ENCODE data around the gene ST6GALNAC3. TPM values are rescaled to one million over a fixed set of nuclear protein-coding genes. Genes with fewer than 3 reads are reported as not detected.

ST6GALNAC3 gene
- total RNA-seq, 1 donor from 2014 or later = 0.26 TPM

DNA sequence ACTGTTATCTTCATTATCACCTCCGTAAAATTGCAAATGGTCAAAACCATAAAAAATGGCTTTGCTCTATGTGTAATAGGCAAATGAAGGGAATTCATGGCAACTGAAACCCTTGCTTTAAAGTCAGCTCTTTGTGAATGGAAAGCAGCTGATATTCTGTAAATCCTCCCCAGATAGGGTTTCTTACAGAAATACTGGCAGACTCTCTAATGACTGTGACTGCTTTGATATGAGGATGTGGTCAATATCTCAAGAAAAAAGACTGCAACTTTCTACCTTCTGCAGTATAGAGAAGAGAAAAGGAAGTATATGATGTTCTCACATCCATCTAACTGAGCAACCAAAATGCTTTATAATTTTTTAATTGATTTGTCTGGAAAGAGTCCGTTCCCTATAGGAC lies 193.1 kb downstream of the ST6GALNAC3 start:
- TF ChIP-seq, protein P1, sequence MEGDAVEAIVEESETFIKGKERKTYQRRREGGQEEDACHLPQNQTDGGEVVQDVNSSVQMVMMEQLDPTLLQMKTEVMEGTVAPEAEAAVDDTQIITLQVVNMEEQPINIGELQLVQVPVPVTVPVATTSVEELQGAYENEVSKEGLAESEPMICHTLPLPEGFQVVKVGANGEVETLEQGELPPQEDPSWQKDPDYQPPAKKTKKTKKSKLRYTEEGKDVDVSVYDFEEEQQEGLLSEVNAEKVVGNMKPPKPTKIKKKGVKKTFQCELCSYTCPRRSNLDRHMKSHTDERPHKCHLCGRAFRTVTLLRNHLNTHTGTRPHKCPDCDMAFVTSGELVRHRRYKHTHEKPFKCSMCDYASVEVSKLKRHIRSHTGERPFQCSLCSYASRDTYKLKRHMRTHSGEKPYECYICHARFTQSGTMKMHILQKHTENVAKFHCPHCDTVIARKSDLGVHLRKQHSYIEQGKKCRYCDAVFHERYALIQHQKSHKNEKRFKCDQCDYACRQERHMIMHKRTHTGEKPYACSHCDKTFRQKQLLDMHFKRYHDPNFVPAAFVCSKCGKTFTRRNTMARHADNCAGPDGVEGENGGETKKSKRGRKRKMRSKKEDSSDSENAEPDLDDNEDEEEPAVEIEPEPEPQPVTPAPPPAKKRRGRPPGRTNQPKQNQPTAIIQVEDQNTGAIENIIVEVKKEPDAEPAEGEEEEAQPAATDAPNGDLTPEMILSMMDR (IDR thresholded peaks at IDR 0.05; ENCODE audit: insufficient read depth, low read length, severe bottlenecking) = no peak
- no peak overlapping the region for H3K4me3 ChIP-seq (ENCODE audit: low read depth, low read length)
- DNase-seq (ENCODE audit: low read depth) = no peak
- FAIRE-seq = no peak
- H3K27me3 ChIP-seq (ENCODE audit: control insufficient read depth, insufficient read depth, low read length) = no peaks in the 10 kb centered on the region
- H3K36me3 ChIP-seq (ENCODE audit: control insufficient read depth, insufficient read depth, low read length) = no peaks in the 10 kb centered on the region

DNA sequence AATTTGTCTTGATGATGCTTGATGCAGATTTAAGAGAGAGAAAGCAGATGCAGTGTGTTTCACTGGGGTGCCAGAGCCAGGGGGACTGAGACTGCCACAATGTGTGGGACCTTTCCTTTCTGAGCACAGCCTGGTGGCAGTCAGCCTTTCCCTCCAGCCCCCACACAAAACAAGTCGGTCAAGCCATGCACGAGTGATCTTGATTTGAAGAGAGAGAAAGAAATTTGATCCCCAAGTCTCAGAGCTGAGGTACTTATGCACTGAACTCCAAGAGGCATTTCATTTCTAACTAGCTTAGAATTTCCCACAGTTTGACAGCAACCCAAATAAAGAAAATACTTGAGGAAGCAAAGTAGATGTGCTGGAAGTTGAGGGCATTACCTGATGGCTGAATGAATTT lies 193.8 kb downstream of the ST6GALNAC3 start:
- no peak overlapping the region for H3K4me3 ChIP-seq (ENCODE audit: low read depth, low read length)
- DNase-seq (ENCODE audit: low read depth) (no peak), FAIRE-seq (no peak)
- no peaks in the 10 kb centered on the region for H3K27me3 ChIP-seq (ENCODE audit: control insufficient read depth, insufficient read depth, low read length)
- no peaks in the 10 kb centered on the region for H3K36me3 ChIP-seq (ENCODE audit: control insufficient read depth, insufficient read depth, low read length)
- TF ChIP-seq, protein P1 (IDR thresholded peaks at IDR 0.05; ENCODE audit: insufficient read depth, low read length, severe bottlenecking) = no peak

GRCh38 chr1:76269155-76269554 lies 194.6 kb downstream of the ST6GALNAC3 start:
- no peaks in the 10 kb centered on the region for H3K27me3 ChIP-seq (ENCODE audit: control insufficient read depth, insufficient read depth, low read length)
- no peak for FAIRE-seq
- TF ChIP-seq, protein P1 (IDR thresholded peaks at IDR 0.05; ENCODE audit: insufficient read depth, low read length, severe bottlenecking) = no peak
- H3K36me3 ChIP-seq (ENCODE audit: control insufficient read depth, insufficient read depth, low read length) = no peaks in the 10 kb centered on the region
- DNase-seq (ENCODE audit: low read depth) = peak; percentile 29
- H3K4me3 ChIP-seq (ENCODE audit: low read depth, low read length) = no peak overlapping the region

DNA sequence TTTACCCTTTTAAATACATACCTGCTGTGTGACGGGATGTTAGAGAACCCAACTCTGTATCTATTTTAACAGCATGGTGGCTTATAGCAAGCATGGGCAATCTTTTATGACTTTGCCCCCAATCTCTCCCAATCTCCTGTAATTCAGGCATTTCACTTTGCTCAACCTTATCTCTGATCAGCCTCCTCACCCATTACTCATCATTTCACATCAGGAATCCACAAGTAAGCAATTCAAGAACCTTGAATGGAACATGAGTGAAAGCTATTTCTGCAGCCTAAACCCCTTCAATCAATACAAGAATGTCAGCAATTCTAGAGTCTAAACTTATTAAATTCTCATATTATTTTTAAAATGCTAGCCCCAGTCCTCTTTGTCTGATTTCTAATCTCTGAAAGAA lies 199.8 kb downstream of the ST6GALNAC3 start:
- H3K36me3 ChIP-seq (ENCODE audit: control insufficient read depth, insufficient read depth, low read length) = no peaks in the 10 kb centered on the region
- DNase-seq (ENCODE audit: low read depth) = no peak
- TF ChIP-seq, protein P1 (IDR thresholded peaks at IDR 0.05; ENCODE audit: insufficient read depth, low read length, severe bottlenecking) = no peak
- no peaks in the 10 kb centered on the region for H3K27me3 ChIP-seq (ENCODE audit: control insufficient read depth, insufficient read depth, low read length)
- no peak for FAIRE-seq
- H3K4me3 ChIP-seq (ENCODE audit: low read depth, low read length) = no peak overlapping the region

DNA sequence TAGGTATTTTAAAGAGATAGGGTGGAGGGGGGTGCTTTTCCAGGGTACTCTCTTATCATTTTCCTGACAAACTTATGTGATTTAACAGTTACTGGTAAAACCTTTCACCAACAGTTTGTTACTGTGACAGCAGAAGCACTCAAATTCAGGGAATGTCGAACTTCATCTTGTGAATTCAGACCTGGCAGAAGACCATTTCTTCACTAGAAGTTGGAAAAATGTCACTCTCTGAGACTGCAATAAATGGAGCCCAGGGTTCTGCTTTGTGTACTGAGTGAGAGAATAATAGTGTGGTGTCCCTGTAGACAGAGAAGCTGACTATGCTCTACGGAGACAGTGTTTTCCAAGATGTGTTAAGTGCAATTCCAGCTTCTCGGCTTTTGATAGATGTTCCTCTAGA lies 200.2 kb downstream of the ST6GALNAC3 start:
- FAIRE-seq = no peak
- TF ChIP-seq, protein P1 (IDR thresholded peaks at IDR 0.05; ENCODE audit: insufficient read depth, low read length, severe bottlenecking) = no peak
- no peaks in the 10 kb centered on the region for H3K36me3 ChIP-seq (ENCODE audit: control insufficient read depth, insufficient read depth, low read length)

DNA sequence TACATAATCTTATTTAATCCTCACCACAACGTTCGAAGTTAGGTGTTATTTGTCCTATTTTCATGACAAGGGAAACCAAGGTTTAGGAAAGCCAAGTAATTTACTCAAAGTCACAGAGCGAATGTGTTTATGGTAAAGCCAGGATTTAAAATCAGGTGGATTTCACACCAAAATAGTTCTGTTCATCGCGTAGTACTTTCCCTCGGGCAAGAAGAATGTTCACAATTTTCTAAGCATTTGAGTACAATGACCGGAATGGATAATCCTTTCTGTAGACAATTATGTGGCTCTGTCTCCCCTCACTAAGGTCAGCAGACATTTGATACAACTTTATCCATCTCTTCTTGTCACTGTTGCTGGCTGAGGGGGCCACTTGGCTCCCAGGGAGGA lies 204.2 kb downstream of the ST6GALNAC3 start:
- FAIRE-seq = no peak

More for the DNA sequence above, 200.2 kb downstream of the ST6GALNAC3 start:
- no peak for DNase-seq (ENCODE audit: low read depth)
- no peaks in the 10 kb centered on the region for H3K27me3 ChIP-seq (ENCODE audit: control insufficient read depth, insufficient read depth, low read length)
- H3K4me3 ChIP-seq (ENCODE audit: low read depth, low read length) = no peak overlapping the region

More for the DNA sequence above, 204.2 kb downstream of the ST6GALNAC3 start:
- no peaks in the 10 kb centered on the region for H3K36me3 ChIP-seq (ENCODE audit: control insufficient read depth, insufficient read depth, low read length)
- no peak overlapping the region for H3K4me3 ChIP-seq (ENCODE audit: low read depth, low read length)
- H3K27me3 ChIP-seq (ENCODE audit: control insufficient read depth, insufficient read depth, low read length) = no peaks in the 10 kb centered on the region
- DNase-seq (ENCODE audit: low read depth) = no peak
- TF ChIP-seq, protein P1 (IDR thresholded peaks at IDR 0.05; ENCODE audit: insufficient read depth, low read length, severe bottlenecking) = no peak

Data from bronchial epithelial cell (primary cell).